Measurements from ENCODE around the gene LETM1. TPM values are rescaled to one million over a fixed set of nuclear protein-coding genes. Genes with fewer than 3 reads are reported as not detected.
A peak's percentile ranks its signal among the peaks of the same experiment; 100 is the strongest.

Gene LETM1
- total and polyA plus RNA-seq, 2 of the 8 experiments (the other 6 are each of a cell fraction or from before 2014, with no cell fraction given) = 19.8 to 50.1 TPM

GRCh38 chr4:1783970-1784369 is 72.0 kb downstream of the LETM1 start:
- Histone ChIP-seq H2AK5ac (ENCODE audit: low read depth, low read length) (no peak overlapping the region), H2BK15ac (ENCODE audit: low read length) (peak overlapping the region; percentile 88; the same call in 1 of the 2 replicates), H3K9ac (replicated peaks in 1 of 4; ENCODE audit: extremely low read depth in 1 of 4, low read depth in 3 of 4, low read length in 3 of 4) (no peak overlapping the region), H3K79me1 (ENCODE audit: low read depth, low read length) (no peaks in the 10 kb centered on the region), H2BK12ac (ENCODE audit: low read depth, low read length) (peak overlapping the region; percentile 80; the same call in 1 of the 2 replicates), H2BK20ac (ENCODE audit: low read length) (0 out of 2 replicates have a peak overlapping the region, but pooled peaks have one; percentile 61), H3K9me3 (ENCODE audit: insufficient read depth in 2 of 2, low read depth in 1 of 2, low read length in 1 of 2) (no peaks in the 10 kb centered on the region), H3K23ac (ENCODE audit: insufficient read length) (no peak overlapping the region), H2BK120ac (replicated peaks; ENCODE audit: low read depth, low read length) (no peak overlapping the region), H3K4ac (replicated peaks; ENCODE audit: insufficient read length, low read depth, low read length) (no peak overlapping the region), H3K79me2 (ENCODE audit: control insufficient read depth in 1 of 2, insufficient read depth in 2 of 2, low read length in 2 of 2) (no peaks in the 10 kb centered on the region), H3K4me3 (ENCODE audit: extremely low read depth in 1 of 4, insufficient read depth in 2 of 4, low read depth in 3 of 4, low read length in 4 of 4) (no peak overlapping the region), H3K27me3 (replicated peaks in 1 of 4; ENCODE audit: control insufficient read depth in 3 of 4, extremely low read depth in 1 of 4, insufficient read depth in 3 of 4, low read length in 3 of 4) (peaks cover 0 to 2% (median 0%) of the 10 kb centered on the region in 4 experiments; a peak in 1 of 7 replicates), H3K4me2 (ENCODE audit: insufficient read depth in 1 of 2, low read depth in 2 of 2, low read length in 2 of 2) (no peak overlapping the region), H4K8ac (ENCODE audit: extremely low read depth, insufficient read depth, low read length) (peak overlapping the region; percentile 68), H4K91ac (replicated peaks; ENCODE audit: insufficient read length, low read length) (no peak overlapping the region), H2AFZ (ENCODE audit: low read length) (no peak overlapping the region), H3K23me2 (ENCODE audit: low read depth, low read length) (no peaks in the 10 kb centered on the region), H3K18ac (ENCODE audit: extremely low read depth, low read length) (no peak overlapping the region; the same call in 1 of the 2 replicates), H4K5ac (ENCODE audit: insufficient read length, low read depth, low read length) (no peak overlapping the region), H3K4me1 (replicated peaks in 1 of 4; ENCODE audit: control insufficient read depth in 3 of 4, insufficient read depth in 4 of 4, low read length in 3 of 4) (peaks cover 0 to 11% (median 7%) of the 10 kb centered on the region in 4 experiments; a peak in 6 of 7 replicates), H3K56ac (replicated peaks; ENCODE audit: insufficient read length, low read depth, low read length) (no peak overlapping the region), H3K27ac (ENCODE audit: low read depth, low read length) (no peak overlapping the region), H3K36me3 (ENCODE audit: control insufficient read depth in 2 of 4, insufficient read depth in 4 of 4, low read length in 3 of 4) (no peaks in the 10 kb centered on the region), H3K14ac (ENCODE audit: insufficient read length) (no peak overlapping the region), H2BK5ac (ENCODE audit: low read depth, low read length) (0 out of 2 replicates have a peak overlapping the region, but pooled peaks have one; percentile 15), H4K20me1 (replicated peaks in 1 of 2; ENCODE audit: control insufficient read depth in 1 of 2, insufficient read depth in 2 of 2, low read length in 2 of 2) (no peaks in the 10 kb centered on the region)
- 93% methylated on average over 12 of the region's 12 CpGs; no CpG with 5 or more reads in 1 of the 2 experiments for WGBS, 2 experiments (ENCODE audit: extremely low coverage in 1 of 2, insufficient coverage in 1 of 2, insufficient read length in 1 of 2, insufficient replicate concordance in 2 of 2, low coverage in 1 of 2, low lambda C conversion rate in 2 of 2, missing lambda C conversion rate in 1 of 2)
- DNase-seq (ENCODE audit: low read depth in 1 of 2, low spot score in 2 of 2) = no peak
- ChIA-PET CTCF (ENCODE audit: partially characterized antibody) (interaction anchor here (52.9 to 71.2 kb wide), 2 partner anchors 5 to 19 kb away, joined by 2507 read pairs; partner anchors contain the start of gene FGFR3), POLR2A (ENCODE audit: partially characterized antibody) (interaction anchor here (1.0 to 17.2 kb wide), 6 partner anchors 7 to 61 kb away, joined by 3 to 170 read pairs (median 4); partner anchors contain the start of gene FGFR3)
- no peak for FAIRE-seq
- no peak for TF ChIP-seq KDM1A (IDR thresholded peaks at IDR 0.05; ENCODE audit: borderline replicate concordance, low read length)
- TF ChIP-seq ATF2 (IDR thresholded peaks at IDR 0.05; ENCODE audit: low read length) = no peak
- no peak for TF ChIP-seq EP300 (IDR thresholded peaks at IDR 0.05; ENCODE audit: borderline replicate concordance in 1 of 2, low read depth in 2 of 2, low read length in 2 of 2)
- TF ChIP-seq CEBPB (IDR thresholded peaks at IDR 0.05; ENCODE audit: low read depth, low read length) = no peak
